Measurements from ENCODE around the gene F12.
A peak's percentile ranks its signal among the peaks of the same experiment; 100 is the strongest.
"Not testable (repeated sequence)": the region's sequence is repeated elsewhere in the genome, so short reads cannot be mapped to it uniquely, and the experiment has no call there.

Gene F12

DNA sequence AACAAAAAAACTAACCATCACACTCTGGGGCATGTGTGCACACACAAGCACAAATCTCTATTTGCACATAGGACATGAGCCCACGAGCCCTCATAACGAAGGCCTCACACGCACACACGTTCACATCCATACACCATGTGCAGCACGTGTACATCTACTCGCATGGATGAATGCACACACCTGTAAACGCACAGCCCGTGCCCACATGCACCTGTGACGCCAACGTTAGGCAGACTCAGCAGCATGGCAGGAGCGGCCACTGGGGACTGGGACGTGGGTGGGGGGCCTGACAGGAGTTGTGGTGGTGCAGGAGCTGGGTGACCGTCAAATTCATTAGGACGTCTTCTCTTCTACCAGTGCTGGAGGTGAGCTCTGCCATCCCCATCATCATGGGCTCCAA is 22.0 kb downstream of the F12 start:
- DNase-seq (ENCODE audit: low spot score), result no peak

DNA sequence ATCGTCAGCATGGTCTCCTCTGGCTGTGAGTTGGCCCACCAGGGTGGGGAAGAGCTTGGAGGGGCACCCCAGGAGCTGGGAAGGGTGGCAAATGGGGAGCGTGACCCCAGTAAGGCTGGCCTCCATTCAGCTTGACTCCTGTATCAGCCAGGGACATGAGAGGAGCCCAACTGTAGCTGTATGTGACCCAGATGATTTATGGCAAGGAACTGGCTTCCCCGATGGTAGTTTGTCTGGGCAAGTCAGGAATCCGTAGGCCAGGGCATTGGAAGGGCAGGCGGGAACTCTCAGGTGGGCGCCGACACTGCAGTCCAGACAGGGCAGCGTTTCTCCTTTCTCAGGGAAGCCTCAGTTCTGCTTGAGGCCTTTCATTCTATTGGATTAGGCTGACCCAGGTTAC is 22.8 kb downstream of the F12 start:
- DNase-seq (ENCODE audit: low spot score), result no peak

DNA sequence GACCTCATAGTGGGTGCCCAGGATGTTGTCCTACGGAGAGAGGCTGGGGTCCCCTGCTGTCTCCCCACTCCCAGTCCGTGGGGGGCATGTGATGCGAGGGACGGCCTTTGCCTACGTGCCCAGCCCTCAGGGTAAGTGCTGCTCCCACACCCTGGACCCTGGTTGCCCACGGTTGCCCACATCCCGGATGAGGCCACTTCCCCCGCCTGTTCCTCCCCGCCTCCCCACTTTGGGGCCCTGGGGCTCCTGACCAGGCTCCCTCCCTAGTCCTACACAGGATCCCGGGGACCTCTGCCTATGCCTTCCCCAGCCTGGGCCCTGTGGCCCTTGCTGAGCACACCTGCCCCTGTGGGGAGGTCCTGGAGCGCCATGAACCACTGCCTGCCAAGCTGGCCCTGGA is 23.6 kb downstream of the F12 start:
- DNase-seq (ENCODE audit: low spot score), result no peak

DNA sequence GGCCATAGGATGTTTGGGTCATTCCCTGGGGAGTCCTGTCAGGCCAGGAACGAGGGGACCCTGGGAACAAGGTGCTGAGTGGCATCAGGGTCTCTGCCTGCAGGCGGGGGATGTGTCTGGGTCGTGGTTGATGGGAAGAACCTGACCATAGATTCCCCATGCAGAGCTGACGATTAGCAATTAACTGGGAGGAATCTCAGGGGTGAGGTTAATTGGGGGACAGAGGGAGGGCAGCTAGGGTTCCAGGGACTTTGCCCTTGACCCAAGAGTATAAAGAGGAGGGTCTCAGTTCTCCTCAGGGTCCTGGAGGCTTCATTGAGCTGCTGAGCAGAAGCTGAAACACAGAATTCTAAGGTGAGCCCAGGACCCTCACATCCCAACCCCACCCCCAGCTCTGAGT is 25.2 kb downstream of the F12 start, which contains the start of gene SLC34A1:
Gene SLC34A1, plus strand, starts transcription at position 301 of the 400 bp plus-strand sequence. CDS start 1,308 bp downstream, outside the sequence.
- no peak for DNase-seq (ENCODE audit: low spot score)

DNA sequence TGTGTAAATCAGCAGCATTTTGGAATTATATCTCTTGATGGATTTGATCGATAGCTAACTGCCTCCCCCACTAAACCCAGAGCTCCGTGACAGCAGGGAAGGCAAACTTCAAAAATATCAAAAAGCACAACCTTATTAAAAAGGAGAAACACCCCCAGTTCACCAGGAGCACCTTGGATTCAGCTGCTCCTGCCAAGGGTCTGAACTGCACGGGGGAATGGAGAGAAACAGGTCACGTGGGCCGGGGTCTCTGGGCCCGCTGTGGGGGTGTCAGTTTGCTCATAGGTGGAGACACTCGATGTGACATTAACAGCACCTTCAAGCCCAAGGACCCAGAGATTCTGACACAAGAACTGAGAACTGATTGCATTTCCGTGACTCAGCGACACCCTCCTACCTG is 26.2 kb downstream of the F12 start:
- DNase-seq (ENCODE audit: low spot score), result no peak

DNA sequence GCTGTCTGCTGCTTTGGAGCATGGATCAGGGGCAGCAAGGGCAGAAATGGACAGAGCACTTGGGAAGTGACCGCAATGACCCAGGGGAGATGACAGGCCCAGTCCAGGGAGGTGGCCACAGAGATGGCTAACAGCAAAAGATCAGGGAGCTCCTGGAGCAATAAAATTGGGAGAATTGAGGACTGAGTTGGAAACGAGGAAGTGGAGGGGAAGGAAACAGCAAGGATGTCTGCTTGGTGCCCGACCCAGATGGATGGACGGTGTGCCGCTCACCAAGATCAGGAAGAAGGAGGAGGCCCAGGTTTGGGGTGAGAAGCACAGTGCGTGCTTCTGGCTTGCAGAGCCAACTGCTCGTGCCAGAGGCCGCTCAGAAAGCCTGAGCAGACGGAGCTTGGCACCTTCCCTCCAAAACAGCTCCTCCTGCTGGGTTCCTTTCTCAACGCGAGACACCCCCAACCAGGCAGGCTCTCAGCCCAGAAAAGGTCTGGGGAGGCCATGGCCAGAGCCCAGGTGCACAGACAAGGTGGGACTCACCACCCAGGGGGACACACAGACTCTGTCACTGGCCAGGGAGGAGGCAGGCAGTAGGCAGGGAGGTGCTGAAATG is 26.8 kb downstream of the F12 start:
- peak; percentile 62 for DNase-seq (ENCODE audit: low spot score)

DNA sequence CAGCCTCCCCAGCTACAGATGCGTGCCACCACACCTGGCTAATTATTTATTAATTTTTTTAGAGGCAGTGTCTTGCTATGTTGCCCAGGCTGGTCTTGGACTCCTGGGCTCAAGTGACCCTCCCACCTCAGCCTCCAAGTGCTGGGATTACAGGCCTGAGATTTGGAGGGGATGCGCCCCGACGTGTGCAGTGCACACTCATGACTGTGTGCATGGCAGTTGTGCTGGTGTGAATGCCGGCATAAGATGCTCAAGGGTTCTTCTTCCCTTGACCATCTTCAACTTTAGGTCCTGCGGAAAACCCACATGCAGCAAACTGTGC is 28.6 kb downstream of the F12 start:
- DNase-seq (ENCODE audit: low spot score), result no peak

DNA sequence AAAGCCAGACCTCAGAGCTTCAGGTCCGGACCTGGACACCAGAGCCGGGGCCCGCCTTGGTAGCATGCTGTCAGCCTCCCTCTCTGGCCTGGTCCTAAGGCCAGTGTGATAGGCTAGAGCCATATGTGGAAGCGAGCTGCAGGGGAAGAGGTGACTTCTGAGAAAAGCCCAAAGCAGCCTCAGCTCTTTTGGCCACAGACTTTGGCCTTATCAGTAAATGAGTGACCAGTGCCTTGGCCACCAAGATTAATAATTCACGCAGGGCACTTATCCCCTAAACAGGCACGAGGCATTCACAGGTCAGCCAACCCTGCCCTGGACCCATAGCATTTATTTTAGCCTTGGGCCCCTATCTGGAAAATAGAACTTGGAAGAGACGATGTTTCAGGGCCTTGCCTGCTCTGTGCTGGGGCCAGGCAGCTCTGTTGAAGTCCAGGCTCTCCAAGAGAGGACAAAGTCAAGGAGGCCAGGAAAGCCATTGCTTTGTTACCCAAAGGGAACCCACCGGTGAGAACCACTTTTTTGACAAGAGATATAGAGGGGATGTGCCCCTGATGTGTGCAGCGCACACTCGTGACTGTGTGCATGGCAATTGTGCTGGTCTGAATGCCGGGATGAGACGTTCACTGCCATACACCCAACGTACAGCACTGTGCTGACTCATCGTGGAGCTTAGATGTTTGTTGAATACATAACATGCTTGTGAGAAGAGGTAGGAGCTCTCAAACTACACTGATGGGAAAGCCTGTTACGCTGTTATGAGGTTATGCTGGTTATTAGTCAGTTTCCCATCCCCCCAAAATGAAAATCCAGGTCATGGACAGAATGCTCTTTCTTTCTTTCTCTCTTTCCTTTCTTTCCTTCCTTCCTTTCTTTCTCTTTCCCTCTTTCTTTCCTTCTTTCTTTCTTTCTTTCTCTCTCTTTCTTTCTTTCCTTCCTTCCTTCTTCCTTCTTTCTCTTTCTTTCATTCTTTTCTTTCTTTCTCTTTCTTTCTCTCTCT is 30.2 kb downstream of the F12 start:
- DNase-seq (ENCODE audit: low spot score), result no peak

DNA sequence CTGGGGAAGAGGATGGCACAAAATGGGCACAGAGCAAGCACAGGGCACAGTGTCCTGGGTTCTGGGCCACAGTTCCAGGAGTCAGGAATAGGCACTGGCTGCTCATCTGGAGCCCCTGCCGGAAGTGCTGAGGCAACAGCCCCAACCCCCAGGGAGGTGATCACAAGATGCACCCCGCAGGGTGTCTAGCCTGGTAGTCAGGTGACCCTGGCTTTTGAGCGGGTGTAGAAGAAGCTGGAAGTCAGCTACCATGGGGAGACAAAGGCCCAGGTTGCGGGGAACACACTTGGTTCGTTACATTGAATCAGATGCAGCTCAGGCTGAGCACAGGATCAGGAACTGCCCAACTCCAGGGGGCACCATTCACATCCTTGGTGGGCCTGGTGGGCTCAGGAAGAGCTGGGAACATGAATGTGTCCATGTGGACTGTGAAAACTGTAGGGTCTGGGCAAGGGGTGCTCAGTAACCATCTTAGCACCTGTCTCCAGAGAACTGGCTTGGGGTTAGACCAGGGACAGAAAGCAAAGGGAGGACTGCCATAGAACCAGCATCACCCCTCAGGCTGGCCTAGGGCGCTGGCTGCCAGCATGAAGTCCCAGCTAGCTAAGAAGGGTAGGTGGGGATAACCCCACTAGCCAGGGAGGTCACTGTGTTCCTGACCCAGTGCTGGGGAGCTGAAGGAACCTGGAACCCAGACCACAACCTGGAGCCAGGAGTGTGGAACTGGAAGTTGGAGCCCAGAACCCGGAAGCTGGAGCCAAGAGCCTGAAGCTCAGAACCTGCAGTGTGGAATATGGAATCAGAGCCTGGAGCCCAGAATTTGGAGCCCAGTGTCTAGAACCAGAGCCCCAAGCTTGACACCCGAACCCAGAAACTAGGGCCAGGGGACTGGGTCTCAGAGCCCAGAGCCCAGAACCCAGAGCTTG is 31.2 kb downstream of the F12 start:
- no peak for DNase-seq (ENCODE audit: low spot score)

DNA sequence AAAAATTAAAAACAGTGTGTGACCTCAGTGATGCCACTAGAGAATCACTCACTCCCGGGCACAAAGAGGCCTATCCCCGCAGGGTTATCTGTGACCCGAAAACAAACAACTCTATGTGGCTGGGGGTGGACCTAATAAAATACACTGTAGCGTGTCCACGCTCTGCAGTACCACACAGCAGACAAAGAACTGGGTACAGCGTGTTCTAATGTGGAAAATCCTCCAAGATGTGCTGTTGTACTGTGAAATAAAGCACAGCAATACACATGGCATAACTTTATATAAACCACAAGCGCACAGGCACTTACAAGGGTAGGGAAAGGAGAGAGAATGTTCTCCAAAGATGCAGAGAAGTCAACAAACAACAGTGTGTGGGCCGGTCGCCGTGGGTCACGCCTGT is 33.3 kb downstream of the F12 start:
- no peak for DNase-seq (ENCODE audit: low spot score)

DNA sequence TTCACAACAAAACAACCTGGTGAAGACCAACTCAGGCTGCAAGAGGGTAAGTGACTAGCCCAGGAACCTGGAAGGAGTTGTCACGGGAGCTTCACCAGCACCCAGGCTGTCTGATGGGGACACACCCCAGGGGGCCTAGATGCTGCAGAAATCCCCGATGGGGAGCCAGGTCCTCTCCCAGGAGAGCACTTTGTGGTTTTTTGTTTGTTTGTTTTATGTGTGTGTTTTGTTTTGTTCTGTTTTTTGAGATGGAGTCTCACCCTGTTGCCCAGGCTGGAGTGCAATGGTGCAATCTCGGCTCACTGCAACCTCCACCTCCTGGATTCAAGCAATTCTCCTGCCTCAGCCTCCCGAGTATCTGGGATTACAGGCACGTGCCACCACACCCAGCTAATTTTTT is 33.8 kb downstream of the F12 start:
- not testable (repeated sequence) for DNase-seq (ENCODE audit: low spot score)

DNA sequence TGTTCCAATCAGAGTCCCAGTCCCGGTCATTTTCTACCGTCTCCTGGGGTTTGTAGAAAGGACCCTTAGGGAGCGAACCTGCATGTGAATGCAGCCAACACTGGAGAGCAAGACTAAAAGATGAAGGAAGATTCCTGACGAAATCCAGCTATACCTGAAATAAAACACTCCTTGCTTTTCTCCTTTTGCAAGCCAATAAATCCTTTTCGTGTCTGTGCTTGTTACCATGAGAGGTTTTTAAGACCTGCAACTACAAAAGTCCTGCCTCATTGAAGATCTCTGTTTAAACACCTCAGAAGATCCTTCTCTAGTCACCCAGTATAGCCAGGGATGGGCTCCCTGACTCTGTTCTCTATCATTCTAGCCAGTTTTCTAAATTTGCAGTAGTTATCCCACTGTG is 35.2 kb downstream of the F12 start:
- DNase-seq (ENCODE audit: low spot score), result no peak

DNA sequence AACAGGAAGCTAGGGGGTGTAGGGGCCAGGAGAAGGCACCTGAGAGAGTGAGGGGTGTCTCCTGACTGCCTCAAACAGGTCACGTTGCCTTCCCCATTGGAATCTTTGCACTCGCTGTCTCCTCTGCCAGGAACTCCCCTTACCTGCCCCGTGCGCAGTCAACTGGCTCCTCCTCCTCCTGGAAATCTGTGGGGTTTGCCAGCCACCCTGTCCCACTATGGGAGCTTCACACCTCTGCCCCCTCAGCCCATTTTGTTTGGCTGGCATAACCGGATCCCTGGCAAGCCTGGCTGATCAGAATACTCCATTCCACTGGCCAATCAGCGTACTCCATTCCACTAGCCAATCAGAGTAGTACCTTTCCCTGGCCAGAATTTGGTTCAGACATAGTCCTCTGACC is 35.6 kb downstream of the F12 start:
- DNase-seq (ENCODE audit: low spot score), result no peak

DNA sequence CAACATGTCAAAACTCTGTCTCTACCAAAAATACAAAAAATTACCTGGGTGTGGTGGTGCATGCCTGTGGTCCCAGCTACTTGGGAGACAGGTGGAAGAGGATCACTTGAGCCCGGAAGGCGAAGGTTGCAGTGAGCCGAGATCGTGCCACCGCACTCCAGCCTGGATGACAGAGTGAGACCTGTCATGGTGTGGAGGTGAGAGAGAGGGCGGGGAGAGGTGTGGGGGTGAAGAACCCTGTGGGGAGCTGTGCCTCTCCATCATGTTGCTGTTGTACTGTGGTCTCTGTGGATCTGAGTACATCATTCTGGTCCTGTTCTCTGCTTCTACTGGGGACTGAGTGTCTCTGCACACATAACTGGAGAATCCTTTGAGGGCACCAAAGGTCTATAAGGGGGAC is 36.5 kb downstream of the F12 start:
- DNase-seq (ENCODE audit: low spot score), result no peak

DNA sequence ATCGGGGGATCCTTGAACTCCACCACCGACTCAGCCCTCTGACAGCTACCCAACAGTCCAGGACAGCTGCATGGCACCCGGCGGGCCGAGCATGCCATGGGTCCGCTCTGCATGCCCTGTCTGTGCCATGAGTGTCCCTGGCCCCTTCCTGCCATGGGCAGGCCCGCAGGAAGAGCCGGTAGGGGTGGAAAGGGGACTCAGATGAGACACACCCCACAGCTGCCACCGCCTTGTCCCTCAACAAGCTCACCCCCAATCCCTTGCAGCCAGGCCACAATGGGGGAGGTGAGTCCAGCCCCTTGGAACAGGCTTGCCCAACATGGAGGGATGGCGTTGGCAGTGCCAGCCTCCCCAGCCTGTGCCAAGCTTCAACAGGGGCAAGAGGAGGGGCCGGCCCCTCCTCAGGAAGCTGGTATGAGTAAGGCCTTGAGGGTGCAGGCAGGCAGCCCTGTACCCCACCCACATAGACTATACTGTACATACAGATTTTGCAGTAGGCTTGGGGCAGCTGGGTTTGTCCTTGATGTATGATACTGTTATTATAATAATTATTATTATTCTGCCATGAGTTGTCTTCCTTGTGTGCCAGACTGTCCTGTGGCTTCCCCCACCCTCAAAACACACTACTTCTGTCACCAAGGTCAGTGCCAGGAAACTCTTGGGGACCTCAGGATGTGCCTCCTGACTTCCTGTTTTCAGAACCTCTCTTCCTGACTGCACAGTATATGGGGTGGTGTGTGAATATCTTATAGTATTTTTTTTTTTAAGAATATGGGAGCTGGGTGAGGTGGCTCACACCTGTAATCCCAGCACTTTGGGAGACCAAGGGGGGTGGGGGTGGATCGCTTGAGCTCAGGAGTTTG is 37.1 kb downstream of the F12 start:
- no peak for DNase-seq (ENCODE audit: low spot score)

DNA sequence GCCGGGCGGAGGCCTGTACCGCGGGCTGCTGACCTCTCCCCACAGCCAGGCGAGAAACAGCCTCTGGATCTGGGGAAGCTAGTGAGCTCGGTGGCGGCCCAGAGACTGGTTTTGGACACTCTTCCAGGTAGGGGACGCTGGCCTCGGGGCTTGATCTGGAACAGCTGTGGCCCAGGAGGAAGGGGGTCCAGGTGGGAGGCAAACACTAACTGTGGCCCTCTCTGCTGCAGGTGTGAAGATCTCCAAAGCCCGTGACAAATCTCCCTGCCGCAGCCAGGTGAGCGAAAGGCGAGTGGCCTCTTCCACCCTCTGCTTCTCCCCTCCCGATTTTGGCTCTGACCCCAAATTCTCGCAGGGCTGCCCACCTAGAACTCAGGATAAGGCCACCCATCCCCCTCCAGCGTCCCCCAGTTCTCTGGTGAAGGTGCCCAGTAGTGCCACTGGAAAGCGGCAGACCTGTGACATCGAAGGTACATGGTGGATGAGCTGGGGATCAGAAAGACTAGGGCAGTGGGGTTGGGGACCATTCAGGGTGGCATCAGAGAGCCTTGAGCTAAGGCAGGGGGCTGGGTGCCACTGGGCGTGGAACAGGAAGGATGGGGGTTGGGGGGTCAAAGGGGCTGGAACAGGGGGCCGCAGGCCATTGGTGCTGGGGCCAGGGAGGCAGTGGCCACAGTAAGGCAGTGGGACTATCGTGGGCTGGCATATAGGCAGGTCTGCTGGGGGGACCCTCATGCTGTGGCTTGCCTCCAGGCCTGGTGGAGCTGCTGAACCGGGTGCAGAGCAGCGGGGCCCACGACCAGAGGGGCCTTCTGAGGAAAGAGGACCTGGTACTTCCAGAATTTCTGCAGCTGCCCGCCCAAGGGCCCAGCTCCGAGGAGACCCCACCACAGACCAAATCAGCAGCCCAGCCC is 38.0 kb downstream of the F12 start:
- DNase-seq (ENCODE audit: low spot score), result no peak

DNA sequence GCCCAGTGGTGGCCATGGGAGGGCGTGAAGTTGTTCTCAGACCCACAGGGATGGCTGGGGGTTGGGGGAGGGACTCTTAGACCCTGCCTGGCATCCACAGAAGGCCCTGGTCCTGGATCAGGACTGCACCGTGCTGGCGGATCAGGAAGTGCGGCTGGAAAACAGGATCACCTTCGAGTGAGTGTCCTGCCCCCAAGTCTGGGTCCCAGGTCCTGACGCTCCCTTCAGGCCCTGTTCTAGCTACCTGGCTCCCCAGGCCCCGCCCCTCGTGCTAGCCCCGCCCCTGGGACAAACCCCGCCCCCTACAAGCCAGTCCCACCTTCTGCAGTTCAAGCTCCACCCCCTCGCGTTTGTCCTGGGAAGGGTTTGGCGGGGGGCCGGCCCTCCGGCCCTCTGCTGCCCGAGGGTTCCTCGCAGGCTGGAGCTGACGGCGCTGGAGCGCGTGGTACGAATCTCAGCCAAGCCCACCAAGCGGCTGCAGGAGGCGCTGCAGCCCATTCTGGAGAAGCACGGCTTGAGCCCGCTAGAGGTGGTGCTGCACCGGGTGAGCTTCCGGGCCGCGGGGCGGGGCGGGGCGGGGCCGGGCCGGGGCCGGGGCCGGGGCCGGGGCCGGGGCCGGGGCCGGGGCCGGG is 38.8 kb downstream of the F12 start:
- no peak for DNase-seq (ENCODE audit: low spot score)

DNA sequence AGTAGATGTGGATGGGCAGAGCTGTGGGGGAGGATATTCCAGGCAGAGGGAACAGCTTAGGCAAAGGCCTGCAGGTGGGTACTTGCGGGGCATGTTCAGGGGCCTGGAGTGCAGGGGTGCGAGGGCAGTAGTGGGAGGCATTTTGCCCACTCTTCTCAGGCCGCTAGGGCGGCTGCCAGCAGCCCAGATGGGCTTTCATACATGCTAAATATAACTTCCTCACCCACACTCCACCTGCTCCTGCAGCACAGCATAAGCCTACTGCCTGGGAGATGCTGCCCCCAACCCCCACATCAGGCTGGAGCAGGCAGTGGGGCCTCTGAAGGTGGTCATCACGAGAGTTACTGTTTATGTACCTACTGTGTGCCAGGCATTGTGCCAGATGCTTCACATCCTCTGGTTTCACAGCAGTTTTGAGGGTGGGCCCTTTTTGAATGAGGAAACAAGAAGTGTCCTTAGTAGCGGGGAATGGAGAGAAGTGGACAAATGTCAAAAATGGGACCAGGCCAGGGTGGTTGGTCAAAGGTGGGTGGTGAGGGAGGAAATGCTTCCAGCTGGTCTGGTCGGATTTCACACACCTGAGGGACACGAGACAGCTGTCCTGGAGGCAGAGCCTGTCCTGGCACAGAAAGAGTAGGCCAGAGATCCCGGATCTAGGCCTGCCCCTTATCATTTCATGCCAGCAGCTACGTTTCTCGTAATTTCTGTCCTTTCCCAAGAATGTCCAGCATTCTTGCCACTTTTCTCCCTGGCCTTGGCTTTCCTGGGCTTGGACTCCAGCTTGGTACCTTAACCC is 39.5 kb downstream of the F12 start:
- DNase-seq (ENCODE audit: low spot score), result no peak

Measured in D341Med (cell line).